HEK293 (cell line): ENCODE results near the gene C17orf107.
A peak's percentile ranks its signal among the peaks of the same experiment; 100 is the strongest.

Source experiments
- CTCF ChIA-PET: fragments of 350-600 bp; formaldehyde crosslinking; extraction: SDS; loops from one replicate; lab custom pipeline; 2021; ENCODE audit warnings: antibody characterized with exemption; lab: Yijun Ruan, JAX
- POLR2A ChIA-PET: fragments of 300-600 bp; formaldehyde crosslinking; extraction: SDS; loops from one replicate; lab custom pipeline; 2020; ENCODE audit warnings: antibody characterized with exemption, inconsistent platforms; lab: Yijun Ruan, JAX
- H3K27ac ChIP-seq: fragments of 200-500 bp; sonication (Bioruptor generic); 2 replicates; pipeline ENCODE4 v1.5.1; 2014; ENCODE audit warnings: low read depth, low read length, control low read depth, inconsistent platforms; ENCODE audit errors: extremely low read depth
- H3K36me3 ChIP-seq, 2 experiments: fragments of 200-500 bp in 1 of 2; sonication (Bioruptor generic) in 1 of 2; 1 replicate in 1 of 2; 2 replicates in 1 of 2; pipeline ENCODE4 v1.5.1; 2014 to 2017; ENCODE audit warnings: inconsistent platforms in 2 of 2, low read length in 2 of 2; ENCODE audit not compliant: control insufficient read depth in 2 of 2, insufficient read depth in 1 of 2
- H3K4me1 ChIP-seq: fragments of 200-500 bp; sonication (Bioruptor generic); 2 replicates; pipeline ENCODE4 v1.5.1; 2014; ENCODE audit warnings: mild to moderate bottlenecking, low read length, inconsistent platforms; ENCODE audit not compliant: control insufficient read depth, insufficient read depth
- H3K4me3 ChIP-seq: 2 replicates; pipeline ENCODE4 v1.5.1; 2011; ENCODE audit warnings: low read depth, mild to moderate bottlenecking, control low read depth, low read length, moderate library complexity
- H3K9me3 ChIP-seq: fragments of 200-500 bp; sonication (Bioruptor generic); 2 replicates; pipeline ENCODE4 v1.5.1; 2014; ENCODE audit warnings: low read depth, low read length, inconsistent platforms; ENCODE audit not compliant: control insufficient read depth, insufficient read depth
- BCL11A ChIP-seq: fragments of 450-650 bp; formaldehyde crosslinking; IDR thresholded peaks from 2 replicates; pipeline ENCODE4 v1.5.1; 2016; ENCODE audit warnings: low read depth, missing biosample characterization, missing genetic modification characterization
- BCL11B ChIP-seq: fragments of 450-650 bp; formaldehyde crosslinking; IDR thresholded peaks from 2 replicates; pipeline ENCODE4 v1.5.1; 2016; ENCODE audit warnings: low read depth, missing biosample characterization, missing genetic modification characterization
- IKZF3 ChIP-seq: fragments of 450-650 bp; IDR thresholded peaks from 2 replicates; pipeline ENCODE4 v1.5.0; 2018; ENCODE audit warnings: missing biosample characterization, mild to moderate bottlenecking, missing genetic modification characterization, moderate library complexity
- MEIS1 ChIP-seq: sonication (generic); formaldehyde crosslinking; IDR thresholded peaks from 2 replicates; pipeline ENCODE4 v1.8.1; 2022; ENCODE audit warnings: missing genetic modification reagents, mild to moderate bottlenecking, borderline replicate concordance
- SP2 ChIP-seq: fragments of 450-650 bp; formaldehyde crosslinking; IDR thresholded peaks from 2 replicates; pipeline ENCODE4 v1.5.1; 2016; ENCODE audit warnings: missing biosample characterization, missing genetic modification characterization
- ZBTB20 ChIP-seq: fragments of 450-650 bp; formaldehyde crosslinking; IDR thresholded peaks from 2 replicates; pipeline ENCODE4 v1.5.1; 2016; ENCODE audit warnings: missing biosample characterization, missing genetic modification characterization
- ZNF16 ChIP-seq: fragments of 450-650 bp; formaldehyde crosslinking; IDR thresholded peaks from 2 replicates; pipeline ENCODE4 v1.5.1; 2016; ENCODE audit warnings: low read depth, missing biosample characterization, missing genetic modification characterization
- ZNF24 ChIP-seq: fragments of 450-650 bp; formaldehyde crosslinking; IDR thresholded peaks from 2 replicates; pipeline ENCODE4 v1.5.1; 2016; ENCODE audit warnings: missing biosample characterization, missing genetic modification characterization
- ZNF311 ChIP-seq: fragments of 450-650 bp; formaldehyde crosslinking; IDR thresholded peaks from 2 replicates; pipeline ENCODE4 v1.5.1; 2017; ENCODE audit warnings: missing biosample characterization, missing genetic modification characterization, borderline replicate concordance
- ZNF324 ChIP-seq: fragments of 450-650 bp; formaldehyde crosslinking; IDR thresholded peaks from 2 replicates; pipeline ENCODE4 v1.5.1; 2016; ENCODE audit warnings: missing biosample characterization, missing genetic modification characterization
- ZNF350 ChIP-seq: fragments of 450-650 bp; formaldehyde crosslinking; IDR thresholded peaks from 2 replicates; pipeline ENCODE4 v1.5.0; 2017; ENCODE audit warnings: missing biosample characterization, mild to moderate bottlenecking, missing genetic modification characterization
- ZNF549 ChIP-seq: fragments of 450-650 bp; IDR thresholded peaks from 2 replicates; pipeline ENCODE4 v1.5.1; 2018; ENCODE audit warnings: missing biosample characterization, missing genetic modification characterization, mild to moderate bottlenecking, inconsistent platforms, moderate library complexity
- ZNF768 ChIP-seq: fragments of 450-650 bp; formaldehyde crosslinking; IDR thresholded peaks from 2 replicates; pipeline ENCODE4 v1.5.1; 2018; ENCODE audit warnings: missing biosample characterization, mild to moderate bottlenecking, missing genetic modification characterization
- ZNF785 ChIP-seq: fragments of 450-650 bp; formaldehyde crosslinking; IDR thresholded peaks from 2 replicates; pipeline ENCODE4 v1.5.1; 2016; ENCODE audit warnings: missing biosample characterization, missing genetic modification characterization
- ZNF830 ChIP-seq: fragments of 450-650 bp; IDR thresholded peaks from 2 replicates; pipeline ENCODE4 v1.5.0; 2018; ENCODE audit warnings: missing biosample characterization, missing genetic modification characterization, low read depth, mild to moderate bottlenecking, moderate library complexity
- ZNF837 ChIP-seq: fragments of 450-650 bp; formaldehyde crosslinking; IDR thresholded peaks from 2 replicates; pipeline ENCODE4 v1.5.1; 2016; ENCODE audit warnings: missing biosample characterization, missing genetic modification characterization
- ZSCAN23 ChIP-seq: fragments of 450-650 bp; formaldehyde crosslinking; IDR thresholded peaks from 2 replicates; pipeline ENCODE4 v1.5.1; 2016; ENCODE audit warnings: missing biosample characterization, missing genetic modification characterization
- TF ChIP-seq, protein P1 (sequence below): fragments of 450-650 bp; formaldehyde crosslinking; IDR thresholded peaks from 2 replicates; pipeline ENCODE4 v1.5.1; 2017; ENCODE audit warnings: missing biosample characterization, mild to moderate bottlenecking, missing genetic modification characterization, moderate library complexity
- TF ChIP-seq, protein P2 (sequence below): fragments of 450-650 bp; formaldehyde crosslinking; IDR thresholded peaks from 2 replicates; pipeline ENCODE4 v1.5.1; 2016; ENCODE audit warnings: missing biosample characterization, missing genetic modification characterization

C17orf107 gene

DNA sequence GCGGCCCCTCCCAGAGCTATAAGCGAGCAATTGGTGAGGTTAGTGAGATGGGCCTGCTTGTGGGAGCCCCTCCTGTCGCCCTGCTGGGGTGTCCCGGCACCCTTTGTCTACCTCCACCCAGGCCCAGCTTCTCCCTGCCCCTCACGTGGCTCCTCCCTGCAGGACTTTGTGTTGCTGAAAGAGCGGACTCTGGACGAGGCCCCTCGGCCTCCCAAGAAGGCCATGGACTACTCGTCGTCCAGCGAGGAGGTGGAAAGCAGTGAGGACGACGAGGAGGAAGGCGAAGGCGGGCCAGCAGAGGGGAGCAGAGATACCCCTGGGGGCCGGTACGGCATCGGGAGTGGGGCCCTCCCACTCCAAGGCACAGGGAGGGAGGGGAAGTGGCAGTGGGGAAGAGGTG lies 6.1 kb upstream of the C17orf107 start:
- Histone ChIP-seq H3K4me1 (no peaks in the 10 kb centered on the region), H3K9me3 (no peaks in the 10 kb centered on the region), H3K27ac (no peak overlapping the region), H3K4me3 (no peak overlapping the region), H3K36me3 (peaks cover 11 to 83% of the 10 kb centered on the region in 2 experiments; a peak in 2 of 3 replicates)
- CTCF ChIA-PET, result no interaction called here
- POLR2A ChIA-PET, result no interaction called here
- TF ChIP-seq BCL11A (tag by site-specific recombination), result no peak
- TF ChIP-seq SP2, result 0 out of 2 replicates have a peak, but pooled peaks have one; percentile 7
- no peak for TF ChIP-seq ZBTB20 (tag by site-specific recombination)
- TF ChIP-seq, protein P1, sequence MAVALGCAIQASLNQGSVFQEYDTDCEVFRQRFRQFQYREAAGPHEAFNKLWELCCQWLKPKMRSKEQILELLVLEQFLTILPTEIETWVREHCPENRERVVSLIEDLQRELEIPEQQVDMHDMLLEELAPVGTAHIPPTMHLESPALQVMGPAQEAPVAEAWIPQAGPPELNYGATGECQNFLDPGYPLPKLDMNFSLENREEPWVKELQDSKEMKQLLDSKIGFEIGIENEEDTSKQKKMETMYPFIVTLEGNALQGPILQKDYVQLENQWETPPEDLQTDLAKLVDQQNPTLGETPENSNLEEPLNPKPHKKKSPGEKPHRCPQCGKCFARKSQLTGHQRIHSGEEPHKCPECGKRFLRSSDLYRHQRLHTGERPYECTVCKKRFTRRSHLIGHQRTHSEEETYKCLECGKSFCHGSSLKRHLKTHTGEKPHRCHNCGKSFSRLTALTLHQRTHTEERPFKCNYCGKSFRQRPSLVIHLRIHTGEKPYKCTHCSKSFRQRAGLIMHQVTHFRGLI (tag by site-specific recombination), result no peak

DNA sequence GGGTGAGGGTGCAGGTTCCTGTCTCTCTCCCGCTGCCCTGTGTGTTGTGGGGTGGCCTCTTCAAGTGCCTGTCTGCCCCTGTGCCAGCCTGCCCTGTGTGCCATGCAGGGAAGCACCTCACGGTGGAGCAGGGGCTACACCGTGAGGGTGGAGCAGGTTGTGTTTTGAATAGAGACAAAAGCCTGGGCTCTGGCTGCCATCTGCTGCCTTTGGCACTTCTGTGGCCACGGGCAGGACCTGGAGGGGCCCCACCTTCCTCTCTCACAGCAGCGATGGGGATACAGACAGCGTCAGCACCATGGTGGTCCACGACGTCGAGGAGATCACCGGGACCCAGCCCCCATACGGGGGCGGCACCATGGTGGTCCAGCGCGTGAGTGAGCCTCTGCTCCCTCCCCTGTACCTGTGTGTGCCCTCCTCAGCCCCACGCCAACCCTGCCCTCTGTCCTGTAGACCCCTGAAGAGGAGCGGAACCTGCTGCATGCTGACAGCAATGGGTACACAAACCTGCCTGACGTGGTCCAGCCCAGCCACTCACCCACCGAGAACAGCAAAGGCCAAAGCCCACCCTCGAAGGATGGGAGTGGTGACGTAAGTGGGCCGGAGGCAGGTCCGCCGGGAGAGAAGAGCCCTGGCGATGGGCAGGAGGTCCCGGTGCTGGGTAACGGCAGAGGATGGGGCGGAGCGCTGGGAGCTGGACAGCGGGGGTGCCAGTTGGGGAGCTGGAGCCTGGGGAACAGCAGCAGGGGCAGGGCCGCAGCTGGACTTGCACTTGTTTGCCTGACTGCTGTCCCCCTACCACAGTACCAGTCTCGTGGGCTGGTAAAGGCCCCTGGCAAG lies 5.4 kb upstream of the C17orf107 start:
- ChIA-PET CTCF (interaction anchor here (0.7 kb wide), 1 partner anchor 74 kb away, joined by 3 read pairs; no protein-coding TSS in a partner anchor), POLR2A (no interaction called here)
- Histone ChIP-seq H3K36me3 (peaks cover 6 to 85% of the 10 kb centered on the region in 2 experiments; a peak in 2 of 3 replicates), H3K27ac (no peak overlapping the region), H3K4me1 (no peaks in the 10 kb centered on the region), H3K4me3 (no peak overlapping the region), H3K9me3 (no peaks in the 10 kb centered on the region)
- TF ChIP-seq ZSCAN23 (tag by site-specific recombination), result no peak
- no peak for TF ChIP-seq ZNF830 (tag by site-specific recombination)
- 0 out of 2 replicates have a peak, but pooled peaks have one; percentile 2 for TF ChIP-seq SP2
- no peak for TF ChIP-seq ZNF837 (tag by site-specific recombination)
- TF ChIP-seq ZNF16 (tag by site-specific recombination), result no peak

DNA sequence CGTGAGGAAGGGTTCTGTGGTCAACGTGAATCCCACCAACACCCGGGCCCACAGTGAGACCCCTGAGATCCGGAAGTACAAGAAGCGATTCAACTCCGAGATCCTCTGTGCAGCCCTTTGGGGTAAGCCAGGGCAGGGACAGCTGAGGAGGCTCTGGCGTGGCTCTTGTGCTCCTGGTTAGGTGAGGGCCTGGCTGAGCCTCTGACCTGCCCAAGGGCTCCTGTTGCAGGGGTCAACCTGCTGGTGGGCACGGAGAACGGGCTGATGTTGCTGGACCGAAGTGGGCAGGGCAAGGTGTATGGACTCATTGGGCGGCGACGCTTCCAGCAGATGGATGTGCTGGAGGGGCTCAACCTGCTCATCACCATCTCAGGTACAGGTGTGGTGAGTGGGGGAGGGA lies 4.2 kb upstream of the C17orf107 start:
- H3K4me1 ChIP-seq, result no peaks in the 10 kb centered on the region
- ChIA-PET CTCF (interaction anchor here (1.1 kb wide), 1 partner anchor 91 kb away, joined by 3 read pairs; no protein-coding TSS in a partner anchor), POLR2A (no interaction called here)
- TF ChIP-seq MEIS1 (no peak), IKZF3 (tag by site-specific recombination) (no peak), ZNF768 (tag by site-specific recombination) (no peak), ZNF324 (tag by site-specific recombination) (no peak), ZNF785 (no peak), BCL11B (no peak), ZNF311 (no peak), ZNF549 (tag by site-specific recombination) (no peak), ZNF350 (no peak), ZNF24 (tag by site-specific recombination) (no peak)
- TF ChIP-seq, protein P2, sequence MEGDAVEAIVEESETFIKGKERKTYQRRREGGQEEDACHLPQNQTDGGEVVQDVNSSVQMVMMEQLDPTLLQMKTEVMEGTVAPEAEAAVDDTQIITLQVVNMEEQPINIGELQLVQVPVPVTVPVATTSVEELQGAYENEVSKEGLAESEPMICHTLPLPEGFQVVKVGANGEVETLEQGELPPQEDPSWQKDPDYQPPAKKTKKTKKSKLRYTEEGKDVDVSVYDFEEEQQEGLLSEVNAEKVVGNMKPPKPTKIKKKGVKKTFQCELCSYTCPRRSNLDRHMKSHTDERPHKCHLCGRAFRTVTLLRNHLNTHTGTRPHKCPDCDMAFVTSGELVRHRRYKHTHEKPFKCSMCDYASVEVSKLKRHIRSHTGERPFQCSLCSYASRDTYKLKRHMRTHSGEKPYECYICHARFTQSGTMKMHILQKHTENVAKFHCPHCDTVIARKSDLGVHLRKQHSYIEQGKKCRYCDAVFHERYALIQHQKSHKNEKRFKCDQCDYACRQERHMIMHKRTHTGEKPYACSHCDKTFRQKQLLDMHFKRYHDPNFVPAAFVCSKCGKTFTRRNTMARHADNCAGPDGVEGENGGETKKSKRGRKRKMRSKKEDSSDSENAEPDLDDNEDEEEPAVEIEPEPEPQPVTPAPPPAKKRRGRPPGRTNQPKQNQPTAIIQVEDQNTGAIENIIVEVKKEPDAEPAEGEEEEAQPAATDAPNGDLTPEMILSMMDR (tag by site-specific recombination), result no peak
- H3K9me3 ChIP-seq, result no peaks in the 10 kb centered on the region
- no peak overlapping the region for H3K27ac ChIP-seq
- peaks cover 6 to 86% of the 10 kb centered on the region in 2 experiments; a peak in 2 of 3 replicates for H3K36me3 ChIP-seq
- H3K4me3 ChIP-seq, result no peak overlapping the region
